Measurements from ENCODE around the gene FREY1.
A peak's percentile ranks its signal among the peaks of the same experiment; 100 is the strongest.

FREY1 gene

GRCh38 chr11:45917623-45918330 is 10.7 kb upstream of the FREY1 start, which contains the start of gene PEX16:
PEX16 (minus strand) TSS chr11:45917877; CDS start chr11:45917811, 66 bp downstream.
- no peaks in the 10 kb centered on the region for H3K9me2 ChIP-seq (replicated peaks; ENCODE audit: low read depth, low read length)
- H4K20me1 ChIP-seq (ENCODE audit: insufficient read depth, low read length, poor library complexity, severe bottlenecking), result peaks cover 22% of the 10 kb centered on the region
- H3F3A ChIP-seq (ENCODE audit: low read depth), result peaks cover 3% of the 10 kb centered on the region; the same call in 1 of the 2 replicates
- peaks cover 23% of the 10 kb centered on the region for H3K79me2 ChIP-seq (ENCODE audit: insufficient read depth, low read length)
- peaks cover 29% of the 10 kb centered on the region for H3K4me1 ChIP-seq (ENCODE audit: insufficient read depth, low read length, poor library complexity, severe bottlenecking)
- H3K27me3 ChIP-seq (ENCODE audit: insufficient read depth, low read length, poor library complexity, severe bottlenecking), result no peaks in the 10 kb centered on the region
- no peaks in the 10 kb centered on the region for H3K9me3 ChIP-seq (ENCODE audit: insufficient read depth, low read depth, low read length)
- no peak for TF ChIP-seq CTCF (conservative IDR thresholded peaks at IDR 0.05; ENCODE audit: low read length)
- TF ChIP-seq EZH2phosphoT487 (IDR thresholded peaks at IDR 0.05; ENCODE audit: borderline replicate concordance), result no peak
- H3K4me2 ChIP-seq (ENCODE audit: low read depth, low read length, poor library complexity, severe bottlenecking), result peak within 1 kb of the TSS; percentile 91
- H2AFZ ChIP-seq (ENCODE audit: low read length), result peak within 1 kb of the TSS; percentile 96
- peak within 1 kb of the TSS; percentile 94 for H3K4me3 ChIP-seq (ENCODE audit: low read length, poor library complexity, severe bottlenecking)
- peaks cover 17% of the 10 kb centered on the region; the same call in 1 of the 2 replicates for H3K36me3 ChIP-seq (ENCODE audit: insufficient read depth, low read length)
- H3K9ac ChIP-seq (ENCODE audit: low read depth, low read length, poor library complexity, severe bottlenecking), result peak within 1 kb of the TSS; percentile 89

GRCh38 chr11:45917286-45917622 is 10.2 kb upstream of the FREY1 start:
- H3K4me1 ChIP-seq (ENCODE audit: insufficient read depth, low read length, poor library complexity, severe bottlenecking), result peaks cover 29% of the 10 kb centered on the region

GRCh38 chr11:45915446-45915845 is 8.4 kb upstream of the FREY1 start:
- Histone ChIP-seq H3K9me3 (ENCODE audit: insufficient read depth, low read depth, low read length) (no peaks in the 10 kb centered on the region), H3K36me3 (ENCODE audit: insufficient read depth, low read length) (peaks cover 17% of the 10 kb centered on the region; the same call in 1 of the 2 replicates)

More at GRCh38 chr11:45917286-45917622, 10.2 kb upstream of the FREY1 start:
- Histone ChIP-seq H3K9me2 (replicated peaks; ENCODE audit: low read depth, low read length) (no peaks in the 10 kb centered on the region), H3K79me2 (ENCODE audit: insufficient read depth, low read length) (peaks cover 23% of the 10 kb centered on the region), H4K20me1 (ENCODE audit: insufficient read depth, low read length, poor library complexity, severe bottlenecking) (peaks cover 22% of the 10 kb centered on the region), H3K9ac (ENCODE audit: low read depth, low read length, poor library complexity, severe bottlenecking) (peak overlapping the region; percentile 89), H3K4me3 (ENCODE audit: low read length, poor library complexity, severe bottlenecking) (peak overlapping the region; percentile 94), H3K27me3 (ENCODE audit: insufficient read depth, low read length, poor library complexity, severe bottlenecking) (no peaks in the 10 kb centered on the region), H2AFZ (ENCODE audit: low read length) (peak overlapping the region; percentile 96; the same call in 1 of the 2 replicates), H3F3A (ENCODE audit: low read depth) (peaks cover 3% of the 10 kb centered on the region; the same call in 1 of the 2 replicates), H3K9me3 (ENCODE audit: insufficient read depth, low read depth, low read length) (no peaks in the 10 kb centered on the region), H3K36me3 (ENCODE audit: insufficient read depth, low read length) (peaks cover 17% of the 10 kb centered on the region; the same call in 1 of the 2 replicates), H3K4me2 (ENCODE audit: low read depth, low read length, poor library complexity, severe bottlenecking) (peak overlapping the region; percentile 91)
- TF ChIP-seq CTCF (conservative IDR thresholded peaks at IDR 0.05; ENCODE audit: low read length), result no peak

More at GRCh38 chr11:45915446-45915845, 8.4 kb upstream of the FREY1 start:
- TF ChIP-seq CTCF (conservative IDR thresholded peaks at IDR 0.05; ENCODE audit: low read length) (no peak), EZH2phosphoT487 (IDR thresholded peaks at IDR 0.05; ENCODE audit: borderline replicate concordance) (no peak)
- H3K9ac ChIP-seq (ENCODE audit: low read depth, low read length, poor library complexity, severe bottlenecking), result no peak overlapping the region
- peaks cover 3% of the 10 kb centered on the region; the same call in 1 of the 2 replicates for H3F3A ChIP-seq (ENCODE audit: low read depth)
- H2AFZ ChIP-seq (ENCODE audit: low read length), result no peak overlapping the region
- no peaks in the 10 kb centered on the region for H3K9me2 ChIP-seq (replicated peaks; ENCODE audit: low read depth, low read length)
- H4K20me1 ChIP-seq (ENCODE audit: insufficient read depth, low read length, poor library complexity, severe bottlenecking), result peaks cover 22% of the 10 kb centered on the region
- H3K4me3 ChIP-seq (ENCODE audit: low read length, poor library complexity, severe bottlenecking), result no peak overlapping the region
- no peaks in the 10 kb centered on the region for H3K27me3 ChIP-seq (ENCODE audit: insufficient read depth, low read length, poor library complexity, severe bottlenecking)
- H3K4me1 ChIP-seq (ENCODE audit: insufficient read depth, low read length, poor library complexity, severe bottlenecking), result peaks cover 29% of the 10 kb centered on the region
- no peak overlapping the region for H3K4me2 ChIP-seq (ENCODE audit: low read depth, low read length, poor library complexity, severe bottlenecking)
- H3K79me2 ChIP-seq (ENCODE audit: insufficient read depth, low read length), result peaks cover 23% of the 10 kb centered on the region

Measured in Loucy (cell line).